SH-SY5Y (cell line): ENCODE results near the gene DSCAML1.

ENCODE experiments used
- GATA2 ChIP-seq: IDR thresholded peaks from 2 replicates; pipeline ENCODE4 v1.6.1; 2011; ENCODE audit warnings: mild to moderate bottlenecking, low read depth, low read length
- GATA3 ChIP-seq: IDR thresholded peaks from 2 replicates; pipeline ENCODE4 v1.6.1; 2011; ENCODE audit warnings: low read depth, mild to moderate bottlenecking, low read length, moderate library complexity

- TF ChIP-seq GATA3 (no peak), GATA2 (no peak)
Measured at GRCh38 chr11:117749541-117749910, 47.5 kb downstream of the DSCAML1 start.
